ENCODE results near the gene PCDHB14.
A peak's percentile ranks its signal among the peaks of the same experiment; 100 is the strongest.

PCDHB14 gene

DNA sequence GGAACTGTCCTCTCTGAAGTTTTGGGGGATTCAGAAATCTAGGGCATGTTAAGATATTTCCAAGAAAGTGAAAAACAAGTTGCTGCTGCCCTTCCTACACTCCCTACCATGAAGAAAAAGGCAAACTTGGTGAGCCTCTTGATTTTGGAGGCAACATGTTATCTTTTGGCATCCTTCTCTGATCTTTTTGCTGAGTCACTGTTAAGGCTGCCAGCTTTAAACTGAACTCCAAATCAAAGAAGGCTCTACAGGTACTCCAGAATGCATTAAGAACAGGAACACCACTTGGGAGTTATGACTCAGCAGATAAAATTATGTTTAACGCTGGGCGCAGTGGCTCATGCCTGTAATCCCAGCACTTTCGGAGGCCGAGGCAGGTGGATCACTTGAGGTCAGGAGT, 46.1 kb downstream of the PCDHB14 start:
- Histone ChIP-seq H3K36me3 (ENCODE audit: control insufficient read depth in 1 of 2, insufficient read depth in 2 of 2, low read length in 2 of 2) (peaks cover 0 to 3% of the 10 kb centered on the region in 2 donors), H3K27me3 (ENCODE audit: control insufficient read depth in 1 of 2, insufficient read depth in 2 of 2, low read length in 2 of 2) (no peaks in the 10 kb centered on the region), H3K4me1 (ENCODE audit: control insufficient read depth in 1 of 2, insufficient read depth in 2 of 2, low read length in 2 of 2) (no peaks in the 10 kb centered on the region), H3K27ac (ENCODE audit: low read depth, low read length) (no peak overlapping the region), H3K4me3 (ENCODE audit: low read depth in 1 of 2, low read length in 2 of 2) (peak overlapping the region in 1 of 2 donors; percentile 21), H3K9ac (ENCODE audit: low read depth in 1 of 2, low read length in 2 of 2) (no peak overlapping the region), H3K9me3 (ENCODE audit: control insufficient read depth in 1 of 2, low read length in 2 of 2) (peaks cover 70 to 91% of the 10 kb centered on the region in 2 donors)

DNA sequence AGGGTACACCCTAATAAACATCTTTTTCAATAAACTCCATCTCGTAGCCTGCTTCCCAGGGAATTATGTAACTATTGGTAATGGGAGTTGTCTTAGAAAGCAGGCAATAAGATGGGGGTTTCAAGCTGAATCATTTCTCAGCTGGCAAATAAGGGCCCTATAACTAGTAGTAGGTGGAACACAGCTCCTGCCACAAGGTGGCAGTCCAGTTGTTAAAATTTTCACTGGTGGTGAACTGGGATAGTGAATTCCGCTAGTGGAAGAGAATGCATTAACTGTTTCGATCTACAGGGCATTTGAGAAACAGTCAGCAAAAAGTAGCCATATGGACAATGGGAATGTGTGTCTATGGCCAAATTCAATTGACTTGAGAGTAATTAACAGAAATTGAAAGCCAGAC, 49.8 kb downstream of the PCDHB14 start:
- H3K9ac ChIP-seq (ENCODE audit: low read depth in 1 of 2, low read length in 2 of 2), result no peak overlapping the region
- H3K4me3 ChIP-seq (ENCODE audit: low read depth in 1 of 2, low read length in 2 of 2), result no peak overlapping the region
- H3K27ac ChIP-seq (ENCODE audit: low read depth, low read length), result no peak overlapping the region
- no peaks in the 10 kb centered on the region for H3K27me3 ChIP-seq (ENCODE audit: control insufficient read depth in 1 of 2, insufficient read depth in 2 of 2, low read length in 2 of 2)
- no peaks in the 10 kb centered on the region for H3K4me1 ChIP-seq (ENCODE audit: control insufficient read depth in 1 of 2, insufficient read depth in 2 of 2, low read length in 2 of 2)
- H3K9me3 ChIP-seq (ENCODE audit: control insufficient read depth in 1 of 2, low read length in 2 of 2), result peaks cover 68 to 80% of the 10 kb centered on the region in 2 donors
- H3K36me3 ChIP-seq (ENCODE audit: control insufficient read depth in 1 of 2, insufficient read depth in 2 of 2, low read length in 2 of 2), result peaks cover 0 to 3% of the 10 kb centered on the region in 2 donors
